ENCODE data around the gene PTPRH.

GRCh38 chr19:55242517-55242916, 33.2 kb upstream of the PTPRH start:
- TF ChIP-seq, protein P1, sequence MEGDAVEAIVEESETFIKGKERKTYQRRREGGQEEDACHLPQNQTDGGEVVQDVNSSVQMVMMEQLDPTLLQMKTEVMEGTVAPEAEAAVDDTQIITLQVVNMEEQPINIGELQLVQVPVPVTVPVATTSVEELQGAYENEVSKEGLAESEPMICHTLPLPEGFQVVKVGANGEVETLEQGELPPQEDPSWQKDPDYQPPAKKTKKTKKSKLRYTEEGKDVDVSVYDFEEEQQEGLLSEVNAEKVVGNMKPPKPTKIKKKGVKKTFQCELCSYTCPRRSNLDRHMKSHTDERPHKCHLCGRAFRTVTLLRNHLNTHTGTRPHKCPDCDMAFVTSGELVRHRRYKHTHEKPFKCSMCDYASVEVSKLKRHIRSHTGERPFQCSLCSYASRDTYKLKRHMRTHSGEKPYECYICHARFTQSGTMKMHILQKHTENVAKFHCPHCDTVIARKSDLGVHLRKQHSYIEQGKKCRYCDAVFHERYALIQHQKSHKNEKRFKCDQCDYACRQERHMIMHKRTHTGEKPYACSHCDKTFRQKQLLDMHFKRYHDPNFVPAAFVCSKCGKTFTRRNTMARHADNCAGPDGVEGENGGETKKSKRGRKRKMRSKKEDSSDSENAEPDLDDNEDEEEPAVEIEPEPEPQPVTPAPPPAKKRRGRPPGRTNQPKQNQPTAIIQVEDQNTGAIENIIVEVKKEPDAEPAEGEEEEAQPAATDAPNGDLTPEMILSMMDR (IDR thresholded peaks at IDR 0.05): no peak
- no peak for TF ChIP-seq POLR2A (IDR thresholded peaks at IDR 0.05)
